ENCODE results near the gene RIPPLY3. TPM values are rescaled to one million over a fixed set of nuclear protein-coding genes. Genes with fewer than 3 reads are reported as not detected.

Gene RIPPLY3
- total RNA-seq, 1 experiment from 2014 or later = not detected

DNA sequence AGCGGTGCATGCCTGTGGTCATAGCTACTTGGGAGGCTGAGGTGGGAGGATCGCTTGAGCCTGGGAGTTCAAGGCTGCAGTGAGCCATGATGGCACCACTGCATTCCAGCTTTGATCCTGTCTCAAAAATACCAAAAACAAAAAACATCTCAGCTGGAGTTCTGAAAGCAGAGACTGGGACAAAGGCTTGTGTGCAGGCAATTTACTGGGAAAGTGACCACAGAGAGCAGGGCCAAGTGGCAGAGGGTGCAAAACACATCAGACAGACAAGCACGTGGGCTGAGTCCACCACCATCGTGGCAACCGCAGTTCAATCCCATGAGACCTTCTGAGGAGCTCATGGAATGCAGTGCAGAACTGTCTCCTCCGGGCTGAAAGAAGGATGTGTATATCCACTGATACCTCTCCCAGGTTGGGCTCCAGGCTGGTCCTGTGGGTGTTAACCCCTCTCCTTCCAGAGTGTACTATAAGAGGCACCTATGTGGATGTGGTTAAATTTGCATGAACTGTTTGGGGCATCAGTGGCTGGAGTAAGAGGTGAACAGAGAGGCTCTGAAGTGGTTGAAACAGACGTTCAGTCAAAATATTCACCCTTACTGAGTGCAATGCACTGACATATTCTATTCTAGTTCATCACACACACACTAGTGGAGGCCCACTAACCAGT, 55.6 kb downstream of the RIPPLY3 start:
- DNase-seq (ENCODE audit: low read depth) = peak; percentile 32

GRCh38 chr21:37062593-37062935, 56.1 kb downstream of the RIPPLY3 start:
- no peak for DNase-seq (ENCODE audit: low read depth)

- DNase-seq (ENCODE audit: low read depth) = no peak
These were observed 56.9 kb downstream of the RIPPLY3 start for GRCh38 chr21:37063433-37063832.

DNA sequence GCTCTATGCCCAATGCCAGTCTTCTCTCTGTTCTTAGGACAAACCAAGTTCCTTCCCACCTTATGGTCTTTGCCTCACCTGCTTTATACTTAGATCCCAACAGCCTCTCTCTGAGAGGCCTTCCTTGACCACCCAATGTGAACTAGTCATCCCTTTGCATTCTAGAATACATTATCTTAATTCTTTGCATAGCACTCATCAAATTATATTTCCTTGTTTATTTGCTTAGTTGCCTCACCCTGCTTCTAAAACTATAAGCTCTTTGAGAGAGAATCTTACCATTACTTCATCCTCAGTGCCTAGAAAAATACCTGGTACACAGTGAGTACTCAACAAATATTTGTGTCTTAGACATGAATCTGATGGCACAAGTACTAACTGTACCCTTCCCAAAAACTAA, 58.3 kb downstream of the RIPPLY3 start:
- no peak for DNase-seq (ENCODE audit: low read depth)

DNA sequence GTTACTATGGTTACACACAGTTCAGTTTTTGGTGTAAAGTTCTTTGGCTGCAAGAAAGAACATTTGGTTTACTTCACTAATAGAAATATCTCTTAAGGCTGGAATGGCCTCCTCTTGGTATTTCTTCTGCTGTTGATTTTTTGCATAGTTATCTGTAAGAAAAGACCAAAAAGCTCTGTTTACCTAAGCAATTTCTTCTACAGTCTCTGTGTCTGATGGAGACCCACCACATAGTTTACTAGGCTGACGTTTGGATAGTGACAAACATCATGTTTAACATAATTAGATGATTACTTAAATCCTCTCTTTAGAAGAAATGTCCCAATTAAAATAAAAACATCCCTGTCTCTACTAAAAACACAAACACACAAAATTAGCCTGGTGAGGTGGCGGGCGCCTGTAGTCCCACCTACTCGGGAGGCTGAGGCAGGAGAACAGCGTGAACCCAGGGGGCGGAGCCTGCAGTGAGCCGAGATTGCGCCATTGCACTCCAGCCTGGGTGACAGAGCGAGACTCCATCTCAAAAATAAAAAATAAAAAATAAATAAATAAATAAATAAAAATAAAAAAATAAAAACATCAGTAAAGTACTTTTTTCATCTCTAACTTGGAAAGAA, 59.2 kb downstream of the RIPPLY3 start:
- DNase-seq (ENCODE audit: low read depth) = no peak

Other genes with a start within 250 kb of the RIPPLY3 start
- 11.9 and 16.9 TPM in 2 replicates for gene HLCS, start 40.0 kb upstream of the RIPPLY3 start, total RNA-seq (2014; rRNA removed; shearing (Covaris generic))
- gene PIGP, start 66.4 kb downstream of the RIPPLY3 start, total RNA-seq (2014; rRNA removed; shearing (Covaris generic)) = 11.3 and 22.8 TPM in 2 replicates
- 65.9 and 74.0 TPM in 2 replicates for gene TTC3, start 66.6 kb downstream of the RIPPLY3 start, total RNA-seq (2014; rRNA removed; shearing (Covaris generic))